GM21367 (cell line): Measurements from ENCODE around the gene C7orf57.

Experiments
- ATAC-seq: cut with Tn5 transposase; IDR thresholded peaks from one replicate; pipeline ENCODE4 v1.9.1; 2021; ENCODE audit not compliant: unreplicated experiment

C7orf57 gene

DNA sequence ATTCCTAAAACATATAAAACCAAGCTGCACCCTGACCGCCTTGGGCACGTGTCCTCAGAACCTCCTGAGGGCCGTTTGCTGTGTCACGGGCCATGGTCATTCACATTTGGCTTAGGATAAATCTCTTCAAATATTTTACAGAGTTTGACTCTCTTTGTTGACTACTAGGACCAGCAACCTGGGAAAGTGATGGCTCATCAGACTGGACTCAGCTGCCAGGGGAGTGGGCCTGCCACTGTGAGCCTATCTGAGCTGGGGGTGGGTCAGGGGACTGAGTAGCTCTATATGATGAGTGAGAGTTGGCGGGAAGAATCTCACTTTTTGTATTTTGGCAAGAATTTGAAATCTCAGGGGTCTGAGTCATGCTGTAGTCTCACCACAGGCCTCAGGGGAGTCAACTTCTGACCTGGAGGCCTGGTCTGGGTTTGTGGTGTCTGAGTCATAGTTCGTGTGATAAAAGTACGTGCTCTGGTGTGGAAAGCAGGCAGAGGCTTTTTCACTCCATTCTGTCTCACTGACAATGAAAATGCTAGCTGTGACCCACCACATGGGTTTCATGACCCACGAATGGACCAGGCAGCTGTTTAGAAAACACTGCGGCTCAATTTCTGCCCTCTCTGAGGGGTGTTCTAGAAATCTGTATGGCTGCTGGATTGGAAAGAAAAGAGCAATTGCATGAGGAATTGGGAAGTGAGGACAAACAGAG lies 49.5 kb downstream of the C7orf57 start:
- ATAC-seq: peak; percentile 61

DNA sequence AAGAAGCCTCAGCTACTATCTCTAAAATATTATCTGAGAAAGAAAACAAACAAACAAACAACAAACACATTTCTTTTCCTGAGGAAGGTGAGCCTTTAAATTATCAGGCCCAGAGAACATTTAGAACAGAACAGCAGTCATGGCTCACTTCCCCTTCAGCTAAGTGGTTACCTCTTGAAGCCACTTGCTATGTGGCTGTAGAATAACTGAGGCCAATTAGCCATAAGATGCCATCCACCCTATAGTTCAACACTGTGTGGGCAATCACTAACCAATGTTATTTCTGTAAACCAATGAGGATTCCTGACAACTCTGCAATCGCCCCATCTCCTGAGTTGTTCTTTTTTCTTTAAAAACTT lies 50.1 kb downstream of the C7orf57 start:
- no peak for ATAC-seq

DNA sequence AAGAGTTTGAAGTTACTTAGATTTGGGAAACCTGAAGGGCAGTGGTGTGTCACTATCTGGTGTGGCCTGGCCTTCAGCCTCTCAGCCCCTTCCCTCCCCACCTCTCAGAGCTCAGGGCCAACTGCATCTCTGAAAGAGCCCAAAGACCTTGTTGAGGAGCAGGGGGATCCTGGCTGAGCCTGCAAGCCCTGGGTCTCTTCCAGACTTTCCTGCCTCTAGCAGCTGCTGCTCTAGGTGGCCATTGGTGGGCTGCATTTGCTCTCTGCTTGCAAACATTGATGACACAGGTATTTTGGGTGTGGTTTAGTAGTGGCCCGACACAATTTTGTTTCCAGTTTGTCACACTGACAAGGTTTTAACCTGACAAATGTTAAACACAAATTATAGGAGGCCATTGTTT lies 50.6 kb downstream of the C7orf57 start:
- ATAC-seq: no peak

DNA sequence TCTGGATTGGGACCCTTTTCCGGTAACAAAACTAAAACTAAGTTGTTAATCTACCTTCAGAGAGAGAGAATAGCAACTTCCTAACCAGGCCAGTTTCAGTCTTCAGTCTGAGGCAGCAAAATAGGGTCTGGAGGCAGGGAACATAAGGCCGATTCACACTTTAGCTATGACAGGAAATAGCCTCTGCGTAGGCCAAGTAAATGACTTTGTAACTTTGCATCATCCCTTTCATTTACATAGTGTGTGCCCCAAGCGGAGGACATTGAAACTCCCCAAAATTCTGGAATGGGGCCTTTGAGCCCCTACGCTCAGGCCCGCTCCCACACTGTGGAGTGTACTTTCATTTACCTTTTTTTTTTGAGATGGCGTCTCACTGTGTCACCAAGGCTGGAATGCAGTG lies 52.0 kb downstream of the C7orf57 start:
- ATAC-seq: peak; percentile 23

DNA sequence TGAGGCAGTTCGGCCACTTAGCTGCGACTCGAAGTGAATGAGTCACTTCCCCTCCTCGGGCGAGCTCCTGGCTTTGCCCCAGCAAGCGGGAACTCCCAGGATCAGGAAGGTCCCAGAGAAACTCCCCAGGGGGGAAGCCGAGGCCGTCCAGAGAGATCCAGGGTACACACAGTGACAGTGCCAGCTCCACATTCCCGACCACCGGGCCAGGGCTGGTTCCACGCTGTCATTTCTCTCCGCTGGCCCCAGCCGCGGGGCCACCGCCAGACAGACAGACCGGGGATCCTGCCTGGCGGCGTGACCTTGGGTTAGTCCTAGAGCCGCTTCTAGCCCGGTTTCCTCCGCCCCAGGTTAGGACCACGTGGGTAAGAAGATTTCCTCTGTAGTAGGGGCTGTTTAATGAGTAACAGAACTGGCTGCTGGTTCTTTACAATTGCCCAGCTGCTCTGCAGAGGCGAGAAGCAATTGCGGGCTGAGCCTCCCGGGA lies 53.3 kb downstream of the C7orf57 start:
- peak; percentile 41 for ATAC-seq

DNA sequence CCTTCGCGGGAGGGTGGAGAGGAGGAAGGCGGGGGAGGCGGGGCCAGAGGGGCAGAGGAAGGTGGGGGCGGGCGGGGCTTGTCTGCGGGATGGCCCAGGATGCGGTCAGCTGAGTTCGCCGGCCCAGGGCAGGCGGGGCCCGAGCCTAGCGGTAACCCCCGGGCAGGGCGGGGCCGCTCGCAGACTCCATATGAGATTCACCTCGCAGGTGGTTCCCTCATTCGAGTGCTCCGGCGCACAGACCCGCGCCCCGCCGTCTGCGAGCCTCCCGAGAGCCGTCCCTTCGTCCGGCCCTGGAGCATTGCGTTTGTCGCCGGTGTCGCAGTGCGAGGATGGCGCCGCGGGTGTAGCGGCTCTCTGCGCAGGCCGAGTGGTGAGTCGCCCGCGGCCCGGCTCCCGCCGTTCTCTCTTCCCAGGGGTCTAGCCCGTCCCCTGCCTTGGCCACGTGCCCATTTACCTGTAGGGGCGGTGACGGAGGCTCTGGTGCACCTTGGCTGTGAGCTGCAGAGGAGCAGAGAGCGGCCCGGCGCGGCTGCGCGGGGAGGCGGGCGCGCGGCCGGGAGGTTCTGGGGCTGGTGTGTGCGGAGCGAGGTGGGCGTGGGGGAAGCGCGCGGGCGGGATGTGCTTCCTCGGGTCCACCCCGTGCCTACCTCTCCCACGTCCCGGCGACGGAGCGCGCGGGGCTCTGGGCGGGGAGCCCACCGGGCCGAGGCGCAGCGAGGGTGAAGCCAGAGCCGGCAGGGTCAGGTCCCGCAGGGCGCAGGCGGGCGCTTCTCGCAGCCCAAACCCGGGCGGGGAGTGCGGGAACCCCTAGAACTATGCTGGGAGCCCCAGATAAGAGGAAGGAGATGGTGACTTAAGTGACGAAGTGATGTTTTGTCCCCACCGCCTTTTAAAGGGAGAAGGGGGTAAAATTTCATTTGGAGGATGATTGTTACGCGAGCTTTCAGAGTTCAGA lies 54.0 kb downstream of the C7orf57 start, which contains the start of gene UPP1:
TSS of gene UPP1 (plus strand) at position 220 of the 958 bp plus-strand sequence. CDS start 5,519 bp downstream, outside the sequence.
- peak; percentile 49 for ATAC-seq

DNA sequence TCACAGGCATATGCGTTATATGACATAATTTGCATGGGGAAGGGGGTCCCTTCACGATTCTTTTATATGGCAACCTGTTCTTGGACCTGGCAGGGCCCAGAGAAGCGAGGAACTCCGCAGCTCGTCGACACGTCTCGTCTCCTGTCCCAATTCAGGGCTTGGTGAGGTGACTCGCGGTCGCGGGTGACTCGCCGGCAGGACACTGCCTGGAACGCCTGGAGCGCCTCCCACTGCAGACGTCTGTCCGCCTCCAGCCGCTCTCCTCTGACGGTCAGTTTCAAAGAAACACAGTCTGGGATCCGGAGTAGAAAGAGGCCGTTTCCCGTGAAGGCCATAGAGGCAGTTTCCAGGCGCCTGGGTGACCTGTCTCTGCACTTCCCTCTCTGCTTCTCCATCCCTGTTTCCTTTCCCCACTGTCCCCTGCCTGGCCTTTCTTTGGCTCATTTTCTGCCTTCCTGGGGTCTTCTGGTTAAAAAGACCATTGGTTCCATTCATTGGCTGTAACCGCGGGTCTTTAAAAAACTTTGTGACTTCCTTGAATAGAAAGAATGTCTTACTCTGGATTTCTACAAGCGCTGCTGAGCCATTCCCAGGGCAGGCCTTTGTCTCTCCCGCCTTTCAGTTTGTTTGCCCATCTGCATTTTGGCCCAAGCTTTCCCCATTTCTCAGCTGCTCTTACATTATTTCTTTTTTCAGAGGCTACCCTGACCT lies 54.9 kb downstream of the C7orf57 start:
- no peak for ATAC-seq

DNA sequence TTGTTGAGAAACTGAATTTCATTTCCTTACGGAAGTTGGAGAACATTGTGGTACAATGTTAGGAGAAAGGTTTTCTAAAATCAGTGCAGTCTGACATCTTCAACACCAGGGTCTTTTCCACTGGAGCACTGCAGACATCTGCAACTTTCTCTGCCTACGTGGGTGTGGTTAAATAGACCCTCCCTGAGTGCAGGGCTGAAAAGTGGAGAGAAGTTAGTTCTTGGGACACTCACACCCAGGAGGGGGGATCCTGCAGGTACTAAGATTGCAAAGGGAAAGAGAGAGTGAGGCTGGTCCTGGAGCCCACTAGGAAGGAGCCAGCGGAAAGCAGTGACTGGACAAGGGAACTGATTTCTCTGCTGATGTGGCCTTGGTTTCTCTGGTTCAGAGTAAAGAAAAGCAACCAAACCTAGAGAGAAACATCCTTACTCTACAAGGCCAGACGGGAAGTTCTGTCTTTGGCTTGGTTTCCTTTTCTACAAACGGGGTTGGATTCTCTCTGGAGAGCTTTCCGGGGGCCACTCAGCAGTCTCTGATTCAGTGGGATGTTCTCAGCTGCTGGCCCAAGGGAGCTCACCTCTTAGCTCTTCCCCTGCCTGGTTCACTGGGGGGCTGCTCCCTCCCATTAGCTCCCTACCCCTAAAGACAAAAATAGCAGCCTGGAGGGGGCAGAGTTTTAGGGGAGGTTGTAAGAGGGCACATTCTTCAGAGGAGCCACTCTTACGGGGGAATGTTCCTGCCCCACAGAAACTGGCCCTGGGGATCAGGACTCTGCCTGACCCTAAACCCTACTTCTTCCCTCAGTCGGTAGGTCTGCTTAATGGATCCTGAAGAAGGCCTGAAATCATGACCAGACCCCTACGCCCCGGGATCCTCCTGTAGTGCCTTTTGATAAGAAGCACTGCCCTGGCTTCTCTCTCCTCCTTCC lies 56.4 kb downstream of the C7orf57 start:
- ATAC-seq: no peak

DNA sequence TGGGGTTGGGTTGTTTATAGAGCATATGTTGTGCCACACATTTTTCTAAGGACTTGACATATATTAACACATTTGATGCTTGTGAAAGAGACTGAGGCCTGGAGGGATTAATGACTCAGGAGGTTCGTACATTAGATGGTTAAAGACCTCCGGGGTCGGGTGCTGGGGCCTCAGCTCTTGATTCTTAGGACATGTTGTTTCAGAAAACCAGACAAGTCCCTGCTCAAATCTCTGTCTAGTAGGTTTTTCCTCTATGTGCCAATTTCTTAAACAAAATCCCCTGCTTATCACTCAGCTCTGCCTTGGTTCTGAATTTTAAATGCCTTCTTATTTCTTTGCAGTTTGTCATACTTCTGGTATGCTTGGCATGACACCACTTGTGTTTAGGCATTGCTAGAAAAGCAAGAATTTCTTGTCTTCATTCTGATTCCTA lies 59.5 kb downstream of the C7orf57 start:
- no peak for ATAC-seq

DNA sequence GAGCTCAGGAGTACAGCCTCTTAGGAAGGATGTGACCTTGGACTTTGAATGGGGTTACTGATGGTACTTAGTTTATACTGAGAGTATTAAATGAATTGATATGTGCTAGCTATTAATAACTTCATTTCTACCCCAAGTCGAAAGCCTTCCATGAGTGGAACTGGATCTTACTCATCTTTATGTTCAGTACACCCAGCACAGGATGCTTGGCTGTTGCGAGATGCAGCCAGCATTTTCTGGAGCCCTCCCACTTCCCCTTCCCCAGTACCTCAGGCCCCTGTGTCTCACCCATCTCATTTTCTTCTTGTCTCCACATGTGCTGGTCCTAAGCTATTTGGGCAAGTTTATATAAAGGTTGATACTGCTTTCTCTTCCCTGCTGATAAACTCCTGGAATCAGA lies 60.9 kb downstream of the C7orf57 start:
- no peak for ATAC-seq

DNA sequence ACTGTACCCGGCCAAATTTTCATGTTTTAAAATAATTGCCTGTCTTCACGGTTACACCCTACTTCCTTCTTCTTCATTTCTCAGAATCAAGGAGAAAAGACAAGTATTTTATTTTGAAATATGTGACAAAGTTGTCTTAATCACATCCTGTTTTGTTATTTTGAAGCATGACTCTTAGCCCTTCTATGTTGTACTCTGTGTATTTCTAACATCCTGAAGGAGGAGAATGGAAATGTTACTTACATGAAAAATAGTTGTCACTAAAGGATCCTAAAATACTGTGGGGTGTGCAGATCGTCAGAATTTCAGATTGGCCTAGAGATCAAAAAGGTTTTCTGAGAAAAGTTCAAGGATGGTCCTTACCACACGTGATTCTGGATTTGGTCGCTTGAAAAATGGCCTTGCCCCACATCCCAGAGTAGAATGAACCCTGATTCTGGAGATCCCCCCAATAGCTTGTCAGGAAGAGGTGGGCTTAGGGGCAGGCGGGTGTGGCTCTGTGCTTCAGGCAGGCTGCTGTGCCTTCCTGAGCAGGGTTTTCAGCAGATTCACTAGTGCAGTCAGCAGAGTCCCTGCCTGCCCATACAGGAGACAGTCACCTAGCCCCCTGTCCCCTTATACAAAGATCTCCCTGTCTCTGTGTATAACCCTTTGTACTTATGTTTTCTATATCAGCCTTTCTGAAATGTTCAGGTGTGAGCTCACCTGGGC lies 62.3 kb downstream of the C7orf57 start:
- no peak for ATAC-seq

DNA sequence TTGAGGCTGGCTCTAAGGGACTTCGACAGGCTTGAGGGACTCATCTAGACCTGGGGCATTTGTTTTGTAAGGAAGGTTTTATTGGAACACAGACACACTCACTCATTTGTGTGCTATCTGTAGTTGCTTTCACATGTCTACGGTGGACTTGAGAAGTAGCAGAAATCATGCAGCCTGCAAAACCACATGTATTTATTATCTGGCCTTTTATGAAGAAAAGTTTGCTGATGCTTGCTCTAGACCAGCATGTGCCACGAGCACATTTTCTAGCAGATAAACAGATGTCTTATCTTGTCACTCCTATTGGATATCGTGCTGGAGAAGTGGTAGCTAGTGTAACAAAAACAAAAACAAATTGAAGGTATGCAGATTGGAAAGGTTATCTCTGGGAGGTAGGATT lies 63.5 kb downstream of the C7orf57 start:
- ATAC-seq: no peak

DNA sequence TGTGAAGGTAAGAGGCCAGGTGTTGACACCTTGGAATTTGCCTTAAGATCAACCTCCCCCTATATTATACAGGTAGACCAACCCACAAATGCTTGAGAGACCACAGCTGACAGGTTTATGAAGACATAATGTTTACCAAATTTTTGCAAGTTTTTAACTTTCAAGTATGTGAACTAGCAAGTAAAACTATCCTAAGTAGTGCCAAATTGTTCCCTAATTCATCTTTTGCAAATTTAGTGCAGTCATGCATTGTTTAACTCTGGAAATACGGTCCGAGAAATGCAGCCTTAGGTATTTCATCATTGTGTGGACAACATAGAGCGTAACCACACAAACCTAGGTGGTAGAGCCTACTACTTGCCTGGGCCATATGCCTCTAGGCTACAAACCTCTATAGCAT lies 64.4 kb downstream of the C7orf57 start:
- ATAC-seq: no peak

DNA sequence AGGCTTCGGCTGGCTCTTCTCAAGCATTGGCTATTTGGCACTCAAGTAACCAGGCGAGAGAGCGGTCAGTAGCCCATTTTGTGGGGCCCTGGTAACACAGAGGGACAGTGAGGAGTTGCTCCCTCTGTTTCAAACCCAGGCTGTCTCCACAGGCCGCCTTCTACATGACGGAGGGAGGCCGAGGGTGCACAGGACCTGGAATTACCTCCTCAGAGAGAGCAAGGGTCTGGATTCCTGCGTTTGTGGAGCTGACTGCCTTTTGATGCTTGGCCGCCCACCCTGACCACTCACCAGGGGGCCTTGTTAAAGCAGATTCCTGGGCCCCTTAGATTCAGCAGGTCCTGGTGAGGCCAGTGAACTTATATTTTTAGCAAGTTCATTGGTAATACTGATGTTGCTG lies 66.0 kb downstream of the C7orf57 start:
- no peak for ATAC-seq

DNA sequence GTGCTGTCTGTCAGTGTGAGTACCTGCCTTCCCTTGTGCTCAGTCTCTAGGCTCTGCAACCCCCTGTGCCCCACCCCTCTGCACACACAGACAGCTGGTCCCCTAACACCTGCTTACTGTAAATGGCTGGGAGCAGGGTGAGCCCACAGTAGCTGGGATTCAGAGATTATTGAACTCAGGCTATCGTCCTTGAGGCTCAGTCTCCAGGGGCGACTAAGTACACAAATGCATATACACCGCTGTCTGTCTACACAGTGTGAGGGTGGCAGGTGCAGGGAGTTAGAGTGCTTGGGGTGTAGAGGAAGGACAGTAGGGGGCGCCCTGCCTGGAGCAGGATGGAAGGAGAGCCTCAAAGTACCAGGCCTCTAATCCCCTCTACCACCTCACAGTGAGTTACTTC lies 66.6 kb downstream of the C7orf57 start:
- no peak for ATAC-seq

DNA sequence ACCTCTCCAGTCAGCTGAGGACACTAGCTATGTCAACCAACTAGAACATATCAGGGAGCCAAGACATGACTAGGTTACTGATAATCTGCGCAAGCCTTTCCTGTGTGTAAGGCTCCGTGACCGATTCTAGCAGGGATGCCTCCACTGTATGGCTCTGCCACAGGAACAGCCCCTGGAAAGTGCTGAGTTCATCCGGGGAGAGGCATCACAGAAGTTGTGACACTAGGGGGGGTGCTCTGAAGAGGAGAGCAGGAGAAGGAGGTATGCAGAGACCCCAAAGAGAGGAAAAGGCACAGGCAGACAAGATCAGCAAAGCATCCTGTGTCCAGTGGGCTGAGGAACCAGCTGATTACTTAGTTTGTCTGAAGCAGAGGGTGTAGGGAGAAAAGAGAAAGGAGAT lies 67.2 kb downstream of the C7orf57 start:
- ATAC-seq: no peak

DNA sequence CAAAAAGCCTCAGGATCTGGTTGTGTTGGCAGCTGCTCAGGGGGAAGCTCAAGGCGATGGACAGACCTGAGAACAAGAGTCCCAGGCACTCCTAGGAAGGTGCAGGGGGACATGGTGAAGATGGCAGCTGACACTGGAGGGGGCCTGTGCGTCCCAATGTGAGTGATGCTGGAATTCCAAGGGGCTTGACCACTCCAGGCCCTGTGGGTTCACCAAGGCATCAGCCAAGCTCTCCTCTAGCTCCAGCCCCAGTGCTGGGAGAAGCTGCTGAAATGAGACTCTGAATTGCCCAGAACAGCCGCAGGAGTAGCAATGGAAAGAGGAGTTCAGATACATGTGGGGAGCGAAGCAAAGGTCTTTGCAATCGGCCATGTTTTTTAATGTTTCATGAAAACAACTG lies 69.7 kb downstream of the C7orf57 start:
- ATAC-seq: no peak

DNA sequence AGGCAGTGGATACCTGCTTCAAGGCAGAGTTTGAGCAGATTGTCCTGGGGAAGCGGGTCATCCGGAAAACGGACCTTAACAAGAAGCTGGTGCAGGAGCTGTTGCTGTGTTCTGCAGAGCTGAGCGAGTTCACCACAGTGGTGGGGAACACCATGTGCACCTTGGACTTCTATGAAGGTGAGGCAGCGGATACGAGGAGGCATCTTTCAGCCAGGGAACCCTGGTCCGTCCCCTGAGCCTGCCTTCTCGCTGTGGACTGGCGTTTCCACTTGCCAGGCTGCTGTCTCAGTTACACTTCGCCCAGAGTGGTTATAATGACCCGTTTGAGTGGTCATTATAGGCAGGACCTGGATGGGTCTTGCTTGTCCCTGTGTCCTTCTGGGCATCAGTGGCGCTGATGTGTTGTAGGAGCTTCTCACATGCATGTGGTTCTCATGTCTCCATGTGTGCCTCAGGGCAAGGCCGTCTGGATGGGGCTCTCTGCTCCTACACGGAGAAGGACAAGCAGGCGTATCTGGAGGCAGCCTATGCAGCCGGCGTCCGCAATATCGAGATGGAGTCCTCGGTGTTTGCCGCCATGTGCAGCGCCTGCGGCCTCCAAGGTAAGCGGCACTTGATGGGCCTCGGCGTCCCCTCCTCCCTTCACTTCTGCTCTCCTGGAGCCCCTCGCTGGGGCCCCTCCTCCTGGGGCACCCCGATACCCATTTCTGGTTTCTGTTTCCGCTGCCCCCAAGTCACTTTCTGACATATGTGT lies 71.7 kb downstream of the C7orf57 start:
- no peak for ATAC-seq

DNA sequence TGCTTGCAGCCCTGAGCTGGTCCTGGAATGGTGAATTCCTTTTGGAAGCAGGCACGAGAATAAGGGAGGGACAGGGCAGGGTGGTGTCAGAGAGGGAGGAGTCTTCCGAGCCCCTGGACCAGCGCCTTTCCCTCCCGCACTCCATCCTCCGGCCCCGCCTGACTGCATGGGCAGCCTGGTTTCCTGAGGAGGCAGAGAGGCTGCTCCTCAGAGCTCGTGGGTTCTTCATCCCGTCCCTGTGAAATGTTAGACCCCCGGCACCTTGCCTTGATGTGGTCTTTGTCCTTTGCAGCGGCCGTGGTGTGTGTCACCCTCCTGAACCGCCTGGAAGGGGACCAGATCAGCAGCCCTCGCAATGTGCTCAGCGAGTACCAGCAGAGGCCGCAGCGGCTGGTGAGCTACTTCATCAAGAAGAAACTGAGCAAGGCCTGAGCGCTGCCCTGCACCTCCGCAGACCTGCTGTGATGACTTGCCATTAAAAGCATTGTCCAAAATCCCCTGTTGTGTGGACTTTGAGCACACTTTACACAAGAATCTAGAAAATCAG lies 72.7 kb downstream of the C7orf57 start:
- ATAC-seq: no peak
